ENCODE measurements around the gene STX18. TPM values are rescaled to one million over a fixed set of nuclear protein-coding genes. Genes with fewer than 3 reads are reported as not detected.
"Not testable (repeated sequence)": the region's sequence is repeated elsewhere in the genome, so short reads cannot be mapped to it uniquely, and the experiment has no call there.

STX18 gene
- total RNA-seq, 2 donors from 2014 or later: 31.4 to 31.8 TPM

GRCh38 chr4:4521136-4521535, 20.7 kb downstream of the STX18 start:
- Histone ChIP-seq H3K4me3 (no peak overlapping the region), H3K4me1 (no peaks in the 10 kb centered on the region), H3K36me3 (no peaks in the 10 kb centered on the region), H3K9me3 (no peaks in the 10 kb centered on the region), H3K27ac (no peak overlapping the region), H3K9ac (ENCODE audit: low read depth in 2 of 2, low read length in 2 of 2) (no peak overlapping the region), H3K27me3 (no peaks in the 10 kb centered on the region)
- no peak for DNase-seq
- TF ChIP-seq, protein P1, sequence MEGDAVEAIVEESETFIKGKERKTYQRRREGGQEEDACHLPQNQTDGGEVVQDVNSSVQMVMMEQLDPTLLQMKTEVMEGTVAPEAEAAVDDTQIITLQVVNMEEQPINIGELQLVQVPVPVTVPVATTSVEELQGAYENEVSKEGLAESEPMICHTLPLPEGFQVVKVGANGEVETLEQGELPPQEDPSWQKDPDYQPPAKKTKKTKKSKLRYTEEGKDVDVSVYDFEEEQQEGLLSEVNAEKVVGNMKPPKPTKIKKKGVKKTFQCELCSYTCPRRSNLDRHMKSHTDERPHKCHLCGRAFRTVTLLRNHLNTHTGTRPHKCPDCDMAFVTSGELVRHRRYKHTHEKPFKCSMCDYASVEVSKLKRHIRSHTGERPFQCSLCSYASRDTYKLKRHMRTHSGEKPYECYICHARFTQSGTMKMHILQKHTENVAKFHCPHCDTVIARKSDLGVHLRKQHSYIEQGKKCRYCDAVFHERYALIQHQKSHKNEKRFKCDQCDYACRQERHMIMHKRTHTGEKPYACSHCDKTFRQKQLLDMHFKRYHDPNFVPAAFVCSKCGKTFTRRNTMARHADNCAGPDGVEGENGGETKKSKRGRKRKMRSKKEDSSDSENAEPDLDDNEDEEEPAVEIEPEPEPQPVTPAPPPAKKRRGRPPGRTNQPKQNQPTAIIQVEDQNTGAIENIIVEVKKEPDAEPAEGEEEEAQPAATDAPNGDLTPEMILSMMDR (IDR thresholded peaks at IDR 0.05): no peak
- intact Hi-C loops (cut with DNase I): no loop called here

GRCh38 chr4:4519297-4519894, 22.5 kb downstream of the STX18 start:
- Histone ChIP-seq H3K36me3 (no peaks in the 10 kb centered on the region), H3K27me3 (no peaks in the 10 kb centered on the region), H3K9ac (ENCODE audit: low read depth in 2 of 2, low read length in 2 of 2) (no peak overlapping the region), H3K4me3 (no peak overlapping the region), H3K27ac (no peak overlapping the region), H3K4me1 (no peaks in the 10 kb centered on the region), H3K9me3 (no peaks in the 10 kb centered on the region)
- intact Hi-C loops (cut with DNase I): no loop called here
- DNase-seq: no peak
- TF ChIP-seq, protein P1 (IDR thresholded peaks at IDR 0.05): peak; percentile 45

GRCh38 chr4:4518747-4519146, 23.1 kb downstream of the STX18 start:
- intact Hi-C loops (cut with DNase I): no loop called here
- no peak overlapping the region for H3K27ac ChIP-seq
- no peaks in the 10 kb centered on the region for H3K9me3 ChIP-seq
- no peak overlapping the region for H3K4me3 ChIP-seq
- no peak for DNase-seq
- H3K36me3 ChIP-seq: no peaks in the 10 kb centered on the region
- no peaks in the 10 kb centered on the region for H3K4me1 ChIP-seq
- no peak overlapping the region for H3K9ac ChIP-seq (ENCODE audit: low read depth in 2 of 2, low read length in 2 of 2)
- no peaks in the 10 kb centered on the region for H3K27me3 ChIP-seq
- TF ChIP-seq, protein P1 (IDR thresholded peaks at IDR 0.05): no peak

GRCh38 chr4:4514786-4515185, 27.1 kb downstream of the STX18 start:
- Histone ChIP-seq H3K9ac (ENCODE audit: low read depth in 2 of 2, low read length in 2 of 2) (no peak overlapping the region), H3K27ac (no peak overlapping the region), H3K36me3 (no peaks in the 10 kb centered on the region), H3K27me3 (no peaks in the 10 kb centered on the region), H3K9me3 (no peaks in the 10 kb centered on the region), H3K4me1 (peaks cover 4% of the 10 kb centered on the region), H3K4me3 (no peak overlapping the region)
- TF ChIP-seq, protein P1 (IDR thresholded peaks at IDR 0.05): no peak
- intact Hi-C loops (cut with DNase I): no loop called here
- no peak for DNase-seq

DNA sequence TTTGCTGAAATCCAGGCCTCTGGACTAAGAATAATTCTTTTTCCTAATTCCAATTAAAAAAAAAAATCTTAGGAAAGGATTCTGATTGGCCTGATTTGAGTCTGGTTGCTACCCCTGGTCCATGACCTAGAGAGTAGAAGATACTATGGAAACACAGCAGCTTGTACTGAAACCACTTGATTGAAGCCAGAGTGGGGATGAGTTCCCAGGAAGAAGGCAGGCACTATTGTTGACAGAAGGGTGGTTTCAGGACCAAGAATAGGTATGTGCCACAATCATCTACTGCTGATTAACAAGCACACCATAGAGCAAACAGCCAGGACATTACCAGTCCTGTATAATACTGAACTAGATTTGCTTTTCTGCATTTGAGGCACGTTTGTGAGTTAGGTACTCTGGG, 29.6 kb downstream of the STX18 start:
- TF ChIP-seq, protein P1 (IDR thresholded peaks at IDR 0.05): no peak
- H3K36me3 ChIP-seq: no peaks in the 10 kb centered on the region
- H3K27ac ChIP-seq: no peak overlapping the region
- H3K9me3 ChIP-seq: no peaks in the 10 kb centered on the region
- peaks cover 4% of the 10 kb centered on the region for H3K4me1 ChIP-seq
- DNase-seq: no peak
- H3K4me3 ChIP-seq: no peak overlapping the region
- H3K27me3 ChIP-seq: no peaks in the 10 kb centered on the region
- no peak overlapping the region for H3K9ac ChIP-seq (ENCODE audit: low read depth in 2 of 2, low read length in 2 of 2)
- intact Hi-C loops (cut with DNase I): no loop called here

GRCh38 chr4:4510641-4511040, 31.2 kb downstream of the STX18 start:
- intact Hi-C loops (cut with DNase I): not testable (repeated sequence)

More at GRCh38 chr4:4510641-4511040, 31.2 kb downstream of the STX18 start:
- not testable (repeated sequence) for H3K9ac ChIP-seq (ENCODE audit: low read depth in 2 of 2, low read length in 2 of 2); H3K4me1 ChIP-seq; DNase-seq; H3K4me3 ChIP-seq; H3K36me3 ChIP-seq; H3K27me3 ChIP-seq; H3K9me3 ChIP-seq; H3K27ac ChIP-seq

All from colonic mucosa (tissue), 4 donors.